Neural progenitor cell (in vitro differentiated cells): ENCODE measurements around the gene FCMR. TPM values are rescaled to one million over a fixed set of nuclear protein-coding genes. Genes with fewer than 3 reads are reported as not detected.

Experiments
- DNase-seq: peaks from one replicate; pipeline ENCODE4 v3.0.0-alpha.2; 2016; ENCODE audit warnings: low spot score
- H2AFZ ChIP-seq: fragments of 200-600 bp; sonication (generic); replicated peaks from 2 replicates; pipeline ENCODE4 v1.6.1; 2016; ENCODE audit warnings: antibody characterized with exemption
- H3F3A ChIP-seq: fragments of 200-600 bp; sonication (generic); 2 replicates; pipeline ENCODE4 v1.6.1; 2016; ENCODE audit warnings: antibody characterized with exemption, low read depth
- H3K27ac ChIP-seq: fragments of 200-600 bp; sonication (generic); 2 replicates; pipeline ENCODE4 v1.5.1; 2016; ENCODE audit warnings: mild to moderate bottlenecking
- H3K27me3 ChIP-seq: fragments of 200-600 bp; sonication (generic); 2 replicates; pipeline ENCODE4 v1.6.1; 2016; ENCODE audit warnings: mild to moderate bottlenecking, moderate library complexity
- H3K36me3 ChIP-seq: fragments of 200-600 bp; sonication (generic); 2 replicates; pipeline ENCODE4 v1.5.1; 2016
- H3K4me1 ChIP-seq: fragments of 200-600 bp; sonication (generic); 2 replicates; pipeline ENCODE4 v1.6.1; 2016; ENCODE audit warnings: mixed run types
- H3K4me2 ChIP-seq: fragments of 200-600 bp; sonication (generic); 2 replicates; pipeline ENCODE4 v1.6.1; 2016
- H3K4me3 ChIP-seq: fragments of 200-600 bp; sonication (generic); 2 replicates; pipeline ENCODE4 v1.5.1; 2016
- H3K79me2 ChIP-seq: fragments of 200-600 bp; sonication (generic); 2 replicates; pipeline ENCODE4 v1.6.1; 2016; ENCODE audit warnings: low read depth
- H3K9ac ChIP-seq: fragments of 200-600 bp; sonication (generic); 2 replicates; pipeline ENCODE4 v1.6.1; 2016
- H3K9me3 ChIP-seq: fragments of 200-600 bp; sonication (generic); 2 replicates; pipeline ENCODE4 v1.5.1; 2016; ENCODE audit warnings: low read depth
- H4K20me1 ChIP-seq: fragments of 200-600 bp; sonication (generic); 2 replicates; pipeline ENCODE4 v1.6.1; 2016; ENCODE audit warnings: low read depth
- H3K27ac Mint-ChIP-seq: 3 replicates; pipeline ENCODE4 v1.8.0; 2021; ENCODE audit warnings: mixed read lengths
- H3K27me3 Mint-ChIP-seq: 2 replicates; pipeline ENCODE4 v1.8.0; 2022; ENCODE audit warnings: low read depth, mild to moderate bottlenecking, inconsistent platforms, moderate library complexity, mixed read lengths; ENCODE audit not compliant: insufficient read depth
- H3K36me3 Mint-ChIP-seq: 3 replicates; pipeline ENCODE4 v1.8.0; 2021; ENCODE audit warnings: mixed read lengths
- H3K4me1 Mint-ChIP-seq: 3 replicates; pipeline ENCODE4 v1.8.0; 2021; ENCODE audit warnings: mixed read lengths
- H3K4me3 Mint-ChIP-seq: 3 replicates; pipeline ENCODE4 v1.8.0; 2021; ENCODE audit warnings: mild to moderate bottlenecking, moderate library complexity, mixed read lengths
- H3K9me3 Mint-ChIP-seq: 3 replicates; pipeline ENCODE4 v1.8.0; 2020; ENCODE audit warnings: mixed read lengths
- EZH2 ChIP-seq: fragments of 200-600 bp; sonication (generic); IDR thresholded peaks from 2 replicates; pipeline ENCODE4 v1.6.1; 2017; ENCODE audit warnings: antibody characterized with exemption, mild to moderate bottlenecking, moderate library complexity
- EZH2phosphoT487 ChIP-seq: fragments of 200-600 bp; sonication (generic); IDR thresholded peaks from 2 replicates; pipeline ENCODE4 v1.6.1; 2017; ENCODE audit warnings: antibody characterized with exemption
- total RNA-seq: library from RNA; depleted of rRNA; stranded (reverse); fragments of >200 nt; gene quantifications from 2 replicates; pipeline ENCODE4 v1.2.3, GENCODE V29; 2015; ENCODE audit warnings: low replicate concordance
- TF ChIP-seq, protein P1 (sequence below): fragments of 200-600 bp; sonication (generic); IDR thresholded peaks from 2 replicates; pipeline ENCODE4 v1.5.1; 2017; ENCODE audit warnings: antibody characterized with exemption, mild to moderate bottlenecking

Gene FCMR
- total RNA-seq, 1 donor from 2014 or later: not detected

DNA sequence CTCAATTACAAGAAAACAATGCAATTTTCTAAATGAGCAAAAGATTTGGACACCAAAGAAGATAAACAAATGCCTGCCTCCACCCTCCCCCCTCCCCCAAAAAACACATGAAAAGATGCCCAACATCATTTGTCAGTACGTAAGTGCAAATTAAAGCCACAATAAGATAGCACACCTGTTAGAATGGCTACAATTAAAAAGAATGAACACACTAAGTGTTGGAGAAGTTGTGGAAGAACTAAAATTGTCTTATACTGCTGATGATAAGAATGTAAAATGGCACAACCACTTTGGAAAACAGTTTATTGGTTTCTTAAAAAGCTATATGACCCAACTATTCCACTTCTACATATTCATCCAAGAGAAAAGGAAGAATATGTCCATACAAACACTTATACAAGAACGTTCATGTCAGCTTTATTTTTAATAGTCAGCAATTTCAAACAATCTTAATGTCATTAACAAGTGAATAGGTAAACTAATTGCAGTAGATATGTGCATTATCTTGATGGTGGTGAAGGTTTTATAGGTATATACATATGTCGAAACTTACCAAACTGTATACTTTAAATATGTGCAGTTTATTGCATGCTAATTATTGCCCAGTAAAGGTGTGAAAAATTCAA is 45.9 kb downstream of the FCMR start:
- Histone ChIP-seq H3F3A (no peaks in the 10 kb centered on the region), H4K20me1 (no peaks in the 10 kb centered on the region), H3K27ac (no peak overlapping the region), H3K4me1 (no peaks in the 10 kb centered on the region), H2AFZ (no peak overlapping the region), H3K4me3 (no peak overlapping the region), H3K27me3 (no peaks in the 10 kb centered on the region), H3K4me2 (no peak overlapping the region), H3K9ac (no peak overlapping the region), H3K36me3 (no peaks in the 10 kb centered on the region), H3K79me2 (no peaks in the 10 kb centered on the region), H3K9me3 (peaks cover 5% of the 10 kb centered on the region)
- no peaks in the 10 kb centered on the region for H3K4me1 Mint-ChIP-seq
- peaks cover 3% of the 10 kb centered on the region for H3K27me3 Mint-ChIP-seq
- peaks cover 10% of the 10 kb centered on the region for H3K9me3 Mint-ChIP-seq
- no peak overlapping the region for H3K4me3 Mint-ChIP-seq
- no peaks in the 10 kb centered on the region for H3K36me3 Mint-ChIP-seq
- DNase-seq: no peak
- no peak overlapping the region for H3K27ac Mint-ChIP-seq
- TF ChIP-seq EZH2phosphoT487 (no peak), EZH2 (no peak)
- TF ChIP-seq, protein P1, sequence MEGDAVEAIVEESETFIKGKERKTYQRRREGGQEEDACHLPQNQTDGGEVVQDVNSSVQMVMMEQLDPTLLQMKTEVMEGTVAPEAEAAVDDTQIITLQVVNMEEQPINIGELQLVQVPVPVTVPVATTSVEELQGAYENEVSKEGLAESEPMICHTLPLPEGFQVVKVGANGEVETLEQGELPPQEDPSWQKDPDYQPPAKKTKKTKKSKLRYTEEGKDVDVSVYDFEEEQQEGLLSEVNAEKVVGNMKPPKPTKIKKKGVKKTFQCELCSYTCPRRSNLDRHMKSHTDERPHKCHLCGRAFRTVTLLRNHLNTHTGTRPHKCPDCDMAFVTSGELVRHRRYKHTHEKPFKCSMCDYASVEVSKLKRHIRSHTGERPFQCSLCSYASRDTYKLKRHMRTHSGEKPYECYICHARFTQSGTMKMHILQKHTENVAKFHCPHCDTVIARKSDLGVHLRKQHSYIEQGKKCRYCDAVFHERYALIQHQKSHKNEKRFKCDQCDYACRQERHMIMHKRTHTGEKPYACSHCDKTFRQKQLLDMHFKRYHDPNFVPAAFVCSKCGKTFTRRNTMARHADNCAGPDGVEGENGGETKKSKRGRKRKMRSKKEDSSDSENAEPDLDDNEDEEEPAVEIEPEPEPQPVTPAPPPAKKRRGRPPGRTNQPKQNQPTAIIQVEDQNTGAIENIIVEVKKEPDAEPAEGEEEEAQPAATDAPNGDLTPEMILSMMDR: no peak

DNA sequence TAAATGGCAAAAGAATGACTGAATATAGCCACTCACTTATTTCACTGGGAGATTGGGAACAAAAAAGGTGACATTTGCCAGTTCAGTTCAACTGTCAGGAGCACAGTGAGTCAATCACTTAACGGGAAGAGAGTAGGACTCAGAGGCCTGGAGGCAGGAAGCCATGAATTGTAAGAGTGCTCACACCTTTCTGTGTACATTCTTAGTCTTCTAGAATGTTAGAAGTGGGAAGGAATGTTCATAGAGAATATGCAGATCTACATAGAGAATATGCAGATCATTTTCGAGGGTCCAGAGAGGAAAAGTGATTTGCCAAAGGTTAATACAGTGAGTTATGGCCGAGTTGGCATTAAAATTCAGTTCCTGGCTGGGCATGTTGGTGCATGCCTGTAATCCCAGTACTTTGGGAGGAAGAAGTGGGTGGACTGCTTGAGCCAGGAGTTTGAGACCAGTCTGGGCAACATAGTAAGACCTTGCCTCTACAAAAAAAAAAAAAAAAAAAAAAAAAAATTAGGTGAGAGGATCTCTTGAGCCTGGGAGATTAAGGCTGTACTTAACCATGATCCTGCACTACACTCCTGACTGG is 48.0 kb downstream of the FCMR start:
- Histone ChIP-seq H3F3A (no peaks in the 10 kb centered on the region), H3K79me2 (no peaks in the 10 kb centered on the region), H3K36me3 (no peaks in the 10 kb centered on the region), H3K27ac (no peak overlapping the region), H3K9me3 (no peaks in the 10 kb centered on the region), H4K20me1 (no peaks in the 10 kb centered on the region), H3K4me1 (no peaks in the 10 kb centered on the region), H3K27me3 (no peaks in the 10 kb centered on the region), H3K9ac (no peak overlapping the region), H3K4me3 (no peak overlapping the region), H3K4me2 (no peak overlapping the region), H2AFZ (no peak overlapping the region)
- Mint-ChIP-seq H3K4me1 (no peaks in the 10 kb centered on the region), H3K36me3 (no peaks in the 10 kb centered on the region), H3K4me3 (no peak overlapping the region), H3K27ac (no peak overlapping the region), H3K27me3 (peaks cover 6% of the 10 kb centered on the region), H3K9me3 (peaks cover 10% of the 10 kb centered on the region)
- TF ChIP-seq EZH2phosphoT487 (no peak), EZH2 (no peak)
- TF ChIP-seq, protein P1: no peak
- no peak for DNase-seq

DNA sequence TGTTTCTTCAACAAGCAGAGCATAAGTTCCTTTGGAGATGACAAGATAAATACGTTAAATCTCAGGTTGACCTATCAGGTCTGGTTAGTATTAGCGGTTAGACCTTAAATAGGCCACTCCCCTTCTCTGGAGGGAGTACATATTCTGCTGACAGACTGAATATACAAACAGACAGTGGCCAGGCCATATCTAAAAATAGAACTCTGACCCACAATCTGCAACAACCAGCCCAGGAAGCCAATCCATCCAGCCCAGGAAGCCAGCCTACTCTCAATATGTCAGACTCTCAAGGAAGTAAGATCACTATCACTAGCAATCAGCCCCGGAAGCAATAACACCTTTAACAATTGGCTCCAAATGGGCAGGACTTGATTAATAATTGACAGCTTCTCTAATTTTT is 49.6 kb downstream of the FCMR start:
- no peak overlapping the region for H3K27ac ChIP-seq
- Mint-ChIP-seq H3K36me3 (no peaks in the 10 kb centered on the region), H3K4me1 (no peaks in the 10 kb centered on the region), H3K4me3 (no peak overlapping the region), H3K27ac (no peak overlapping the region), H3K27me3 (peaks cover 3% of the 10 kb centered on the region), H3K9me3 (peaks cover 3% of the 10 kb centered on the region)
- no peaks in the 10 kb centered on the region for H3F3A ChIP-seq
- H3K9ac ChIP-seq: no peak overlapping the region
- no peak overlapping the region for H3K4me3 ChIP-seq
- TF ChIP-seq, protein P1: no peak
- TF ChIP-seq EZH2: no peak
- TF ChIP-seq EZH2phosphoT487: no peak
- H3K79me2 ChIP-seq: no peaks in the 10 kb centered on the region
- H3K4me2 ChIP-seq: no peak overlapping the region
- no peak for DNase-seq
- no peak overlapping the region for H2AFZ ChIP-seq
- H3K27me3 ChIP-seq: no peaks in the 10 kb centered on the region
- H4K20me1 ChIP-seq: no peaks in the 10 kb centered on the region
- H3K36me3 ChIP-seq: no peaks in the 10 kb centered on the region
- no peaks in the 10 kb centered on the region for H3K4me1 ChIP-seq
- no peaks in the 10 kb centered on the region for H3K9me3 ChIP-seq
